ENCODE measurements around the gene NDE1. TPM values are rescaled to one million over a fixed set of nuclear protein-coding genes. Genes with fewer than 3 reads are reported as not detected.

The NDE1 gene
- polyA plus RNA-seq, 2 of the 4 experiments (the other 2 are of a cell fraction) = 27.6 to 30.6 TPM

DNA sequence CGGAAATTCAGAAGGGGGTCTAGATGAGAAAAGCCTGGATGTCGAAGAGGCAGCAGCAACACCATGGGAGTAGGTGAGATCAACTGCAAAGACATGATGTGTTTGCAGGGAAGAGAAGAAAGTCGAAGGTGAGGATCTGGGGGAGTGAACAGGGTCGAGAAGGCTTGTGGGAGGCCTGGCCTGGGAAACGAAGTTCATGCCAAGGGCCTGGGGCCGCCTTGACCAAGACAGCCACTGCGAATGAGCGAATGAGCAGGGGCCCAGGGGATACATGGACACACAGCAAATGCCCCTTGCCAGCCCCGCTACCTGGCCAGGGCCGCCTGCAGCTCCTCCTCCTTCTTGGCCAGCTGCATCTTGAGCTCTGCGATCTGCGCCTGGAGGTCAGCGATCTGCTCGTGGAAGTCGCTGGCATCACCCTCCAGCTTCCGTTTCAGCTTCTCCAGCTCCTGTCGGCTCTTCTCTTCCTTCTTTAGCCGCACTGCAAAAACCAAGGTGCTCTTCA is 87.1 kb downstream of the NDE1 start:
- Histone ChIP-seq H3K9me3 (no peaks in the 10 kb centered on the region), H3K4me1 (peaks cover 8% of the 10 kb centered on the region; the same call in 2 of the 3 replicates), H3K27ac (no peak overlapping the region), H3K4me2 (no peak overlapping the region), H3K4me3 (no peak overlapping the region)
- ATAC-seq (no peak), FAIRE-seq (no peak), DNase-seq (ENCODE audit: low read depth in 1 of 2, low spot score in 1 of 2) (no peak)
- no peak for TF ChIP-seq HOXA7 (CRISPR knock-in tag; IDR thresholded peaks at IDR 0.05)
- TF ChIP-seq MAFK (IDR thresholded peaks at IDR 0.05; ENCODE audit: partially characterized antibody) = no peak
- TF ChIP-seq ZFP36 (IDR thresholded peaks at IDR 0.05; ENCODE audit: borderline replicate concordance, partially characterized antibody) = no peak
- TF ChIP-seq, protein P1, sequence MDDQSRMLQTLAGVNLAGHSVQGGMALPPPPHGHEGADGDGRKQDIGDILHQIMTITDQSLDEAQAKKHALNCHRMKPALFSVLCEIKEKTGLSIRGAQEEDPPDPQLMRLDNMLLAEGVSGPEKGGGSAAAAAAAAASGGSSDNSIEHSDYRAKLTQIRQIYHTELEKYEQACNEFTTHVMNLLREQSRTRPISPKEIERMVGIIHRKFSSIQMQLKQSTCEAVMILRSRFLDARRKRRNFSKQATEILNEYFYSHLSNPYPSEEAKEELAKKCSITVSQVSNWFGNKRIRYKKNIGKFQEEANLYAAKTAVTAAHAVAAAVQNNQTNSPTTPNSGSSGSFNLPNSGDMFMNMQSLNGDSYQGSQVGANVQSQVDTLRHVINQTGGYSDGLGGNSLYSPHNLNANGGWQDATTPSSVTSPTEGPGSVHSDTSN (IDR thresholded peaks at IDR 0.05) = no peak
- TF ChIP-seq KDM1A (IDR thresholded peaks at IDR 0.05; ENCODE audit: low read depth) = no peak
- TF ChIP-seq, protein P2, sequence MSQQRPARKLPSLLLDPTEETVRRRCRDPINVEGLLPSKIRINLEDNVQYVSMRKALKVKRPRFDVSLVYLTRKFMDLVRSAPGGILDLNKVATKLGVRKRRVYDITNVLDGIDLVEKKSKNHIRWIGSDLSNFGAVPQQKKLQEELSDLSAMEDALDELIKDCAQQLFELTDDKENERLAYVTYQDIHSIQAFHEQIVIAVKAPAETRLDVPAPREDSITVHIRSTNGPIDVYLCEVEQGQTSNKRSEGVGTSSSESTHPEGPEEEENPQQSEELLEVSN (IDR thresholded peaks at IDR 0.05; ENCODE audit: borderline replicate concordance, low read depth) = no peak
- TF ChIP-seq, protein P3, sequence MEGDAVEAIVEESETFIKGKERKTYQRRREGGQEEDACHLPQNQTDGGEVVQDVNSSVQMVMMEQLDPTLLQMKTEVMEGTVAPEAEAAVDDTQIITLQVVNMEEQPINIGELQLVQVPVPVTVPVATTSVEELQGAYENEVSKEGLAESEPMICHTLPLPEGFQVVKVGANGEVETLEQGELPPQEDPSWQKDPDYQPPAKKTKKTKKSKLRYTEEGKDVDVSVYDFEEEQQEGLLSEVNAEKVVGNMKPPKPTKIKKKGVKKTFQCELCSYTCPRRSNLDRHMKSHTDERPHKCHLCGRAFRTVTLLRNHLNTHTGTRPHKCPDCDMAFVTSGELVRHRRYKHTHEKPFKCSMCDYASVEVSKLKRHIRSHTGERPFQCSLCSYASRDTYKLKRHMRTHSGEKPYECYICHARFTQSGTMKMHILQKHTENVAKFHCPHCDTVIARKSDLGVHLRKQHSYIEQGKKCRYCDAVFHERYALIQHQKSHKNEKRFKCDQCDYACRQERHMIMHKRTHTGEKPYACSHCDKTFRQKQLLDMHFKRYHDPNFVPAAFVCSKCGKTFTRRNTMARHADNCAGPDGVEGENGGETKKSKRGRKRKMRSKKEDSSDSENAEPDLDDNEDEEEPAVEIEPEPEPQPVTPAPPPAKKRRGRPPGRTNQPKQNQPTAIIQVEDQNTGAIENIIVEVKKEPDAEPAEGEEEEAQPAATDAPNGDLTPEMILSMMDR (IDR thresholded peaks at IDR 0.05) = no peak
- no peak for TF ChIP-seq RNF2 (IDR thresholded peaks at IDR 0.05; ENCODE audit: borderline replicate concordance, low read depth)
- TF ChIP-seq EP300 (IDR thresholded peaks at IDR 0.05) = no peak
- TF ChIP-seq, protein P4, sequence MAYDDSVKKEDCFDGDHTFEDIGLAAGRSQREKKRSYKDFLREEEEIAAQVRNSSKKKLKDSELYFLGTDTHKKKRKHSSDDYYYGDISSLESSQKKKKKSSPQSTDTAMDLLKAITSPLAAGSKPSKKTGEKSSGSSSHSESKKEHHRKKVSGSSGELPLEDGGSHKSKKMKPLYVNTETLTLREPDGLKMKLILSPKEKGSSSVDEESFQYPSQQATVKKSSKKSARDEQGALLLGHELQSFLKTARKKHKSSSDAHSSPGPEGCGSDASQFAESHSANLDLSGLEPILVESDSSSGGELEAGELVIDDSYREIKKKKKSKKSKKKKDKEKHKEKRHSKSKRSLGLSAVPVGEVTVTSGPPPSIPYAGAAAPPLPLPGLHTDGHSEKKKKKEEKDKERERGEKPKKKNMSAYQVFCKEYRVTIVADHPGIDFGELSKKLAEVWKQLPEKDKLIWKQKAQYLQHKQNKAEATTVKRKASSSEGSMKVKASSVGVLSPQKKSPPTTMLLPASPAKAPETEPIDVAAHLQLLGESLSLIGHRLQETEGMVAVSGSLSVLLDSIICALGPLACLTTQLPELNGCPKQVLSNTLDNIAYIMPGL (CRISPR knock-in tag; IDR thresholded peaks at IDR 0.05; ENCODE audit: borderline replicate concordance) = no peak
- no peak for TF ChIP-seq CEBPB (IDR thresholded peaks at IDR 0.05)
- no peak for TF ChIP-seq ZC3H11A (IDR thresholded peaks at IDR 0.05)
- WGBS (ENCODE audit: missing lambda C conversion rate) = 77% methylated on average over 18 of the region's 18 CpGs
- POLR2A ChIA-PET = no interaction called here
- CTCF ChIA-PET = interaction anchor here (0.9 kb wide), 1 partner anchor 17 kb away, joined by 3 read pairs; no protein-coding TSS in a partner anchor

DNA sequence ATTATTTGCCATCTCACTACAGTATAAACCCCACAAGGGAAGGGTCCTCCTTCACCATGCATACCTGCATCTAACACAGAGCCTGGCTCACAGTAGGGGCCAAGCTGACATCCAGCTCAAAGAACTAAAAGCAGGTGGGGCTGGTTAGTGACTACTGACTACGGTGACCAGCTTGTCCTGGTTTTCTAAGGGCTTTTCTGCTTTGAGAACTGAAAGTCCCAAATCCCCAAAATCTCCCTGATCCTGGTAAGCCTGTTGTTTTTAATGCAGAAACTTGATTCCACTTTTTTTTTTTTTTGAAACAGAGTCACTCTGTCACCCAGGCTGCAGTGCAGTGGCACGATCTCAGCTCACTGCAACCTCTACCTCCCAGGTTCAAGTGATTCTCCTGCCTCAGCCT is 89.4 kb downstream of the NDE1 start:
- TF ChIP-seq ZC3H11A (IDR thresholded peaks at IDR 0.05) (no peak), CEBPB (IDR thresholded peaks at IDR 0.05) (no peak)
- 98% methylated on average over 2 of the region's 2 CpGs for WGBS (ENCODE audit: missing lambda C conversion rate)

DNA sequence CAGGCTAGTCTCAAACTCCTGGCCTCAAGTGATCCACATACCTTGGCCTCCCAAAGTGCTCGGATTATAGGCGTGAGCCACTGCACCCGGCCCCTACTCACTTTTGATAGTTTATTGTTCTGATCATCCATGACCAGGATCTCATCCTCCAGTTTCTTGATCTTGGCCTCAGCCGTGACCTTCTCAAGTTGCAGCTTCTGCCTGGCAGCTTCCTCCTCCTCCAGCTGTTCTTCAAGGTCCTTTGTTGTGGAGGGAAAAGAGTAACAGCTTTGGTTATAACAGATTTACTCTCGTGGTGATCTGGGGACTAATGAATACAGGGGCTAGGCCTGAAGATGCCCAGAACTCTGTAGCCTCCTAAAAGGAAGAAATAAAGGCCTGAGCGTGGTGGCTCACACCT is 89.9 kb downstream of the NDE1 start:
- no peak for FAIRE-seq
- ATAC-seq = no peak
- DNase-seq (ENCODE audit: low read depth in 1 of 2, low spot score in 1 of 2) = no peak
- ChIA-PET POLR2A (no interaction called here), CTCF (interaction anchor here (1.1 to 2.5 kb wide), 3 partner anchors 16 to 25 kb away, joined by 4 to 13 read pairs (median 7); no protein-coding TSS in a partner anchor)
- TF ChIP-seq, protein P4 (CRISPR knock-in tag; IDR thresholded peaks at IDR 0.05; ENCODE audit: borderline replicate concordance) = no peak
- no peak for TF ChIP-seq HDAC2 (IDR thresholded peaks at IDR 0.05)
- TF ChIP-seq CBX8 (IDR thresholded peaks at IDR 0.05) = no peak
- no peak for TF ChIP-seq NR3C1 (IDR thresholded peaks at IDR 0.05)
- no peak for TF ChIP-seq MYC (IDR thresholded peaks at IDR 0.05; ENCODE audit: borderline replicate concordance, low read length)
- no peak for TF ChIP-seq FOSB (CRISPR knock-in tag; IDR thresholded peaks at IDR 0.05)
- TF ChIP-seq CHD4 (IDR thresholded peaks at IDR 0.05; ENCODE audit: borderline replicate concordance) = no peak
- no peak for TF ChIP-seq HOXB13 (CRISPR knock-in tag; IDR thresholded peaks at IDR 0.05; ENCODE audit: low read depth)
- no peak for TF ChIP-seq HOXB5 (CRISPR knock-in tag; IDR thresholded peaks at IDR 0.05)
- no peak for TF ChIP-seq HOXA7 (CRISPR knock-in tag; IDR thresholded peaks at IDR 0.05)
- no peak for TF ChIP-seq TP53 (CRISPR knock-in tag; IDR thresholded peaks at IDR 0.05)
- no peak for TF ChIP-seq HEYL (CRISPR knock-in tag; IDR thresholded peaks at IDR 0.05)
- TF ChIP-seq NPAS2 (CRISPR knock-in tag; IDR thresholded peaks at IDR 0.05; ENCODE audit: borderline replicate concordance) = no peak
- TF ChIP-seq SREBF2 (IDR thresholded peaks at IDR 0.05) = no peak
- TF ChIP-seq BHLHE40 (IDR thresholded peaks at IDR 0.05; ENCODE audit: low read depth, low read length) = no peak
- TF ChIP-seq PHF8 (IDR thresholded peaks at IDR 0.05; ENCODE audit: borderline replicate concordance, low read depth) = no peak
- no peak for TF ChIP-seq ESRRA (IDR thresholded peaks at IDR 0.05; ENCODE audit: borderline replicate concordance, low read length)
- no peak overlapping the region for H3K27ac ChIP-seq
- H3K4me3 ChIP-seq = no peak overlapping the region
- no peaks in the 10 kb centered on the region for H3K9me3 ChIP-seq
- 79% methylated on average over 6 of the region's 6 CpGs for WGBS (ENCODE audit: missing lambda C conversion rate)
- no peak overlapping the region for H3K4me2 ChIP-seq
- H3K4me1 ChIP-seq = no peaks in the 10 kb centered on the region

More for the DNA sequence above, 89.4 kb downstream of the NDE1 start:
- no peak for FAIRE-seq
- Histone ChIP-seq H3K4me3 (no peak overlapping the region), H3K27ac (no peak overlapping the region), H3K4me1 (no peaks in the 10 kb centered on the region), H3K4me2 (no peak overlapping the region), H3K9me3 (no peaks in the 10 kb centered on the region)
- POLR2A ChIA-PET = no interaction called here
- CTCF ChIA-PET = interaction anchor here (1.1 to 2.5 kb wide), 4 partner anchors 15 to 36 kb away, joined by 3 to 13 read pairs (median 4); no protein-coding TSS in a partner anchor
- no peak for DNase-seq (ENCODE audit: low read depth in 1 of 2, low spot score in 1 of 2)
- no peak for ATAC-seq

Data from A549 (cell line).